Ishikawa (cell line): ENCODE data around the gene GRIK4.

Experiments
- CEBPB ChIP-seq: IDR thresholded peaks from 2 replicates; pipeline ENCODE4 v1.6.1; 2012
- CREB1 ChIP-seq: IDR thresholded peaks from 2 replicates; pipeline ENCODE4 v1.6.1; 2012; ENCODE audit warnings: low read depth
- EGR1 ChIP-seq: IDR thresholded peaks from 2 replicates; pipeline ENCODE4 v1.6.1; 2012
- EP300 ChIP-seq: IDR thresholded peaks from 2 replicates; pipeline ENCODE4 v1.6.1; 2012; ENCODE audit warnings: borderline replicate concordance
- FOXM1 ChIP-seq: IDR thresholded peaks from 2 replicates; pipeline ENCODE4 v1.6.1; 2012; ENCODE audit warnings: low read depth, borderline replicate concordance
- MAX ChIP-seq: IDR thresholded peaks from 2 replicates; pipeline ENCODE4 v1.6.1; 2012
- NFIC ChIP-seq: IDR thresholded peaks from 2 replicates; pipeline ENCODE4 v1.6.1; 2012
- RAD21 ChIP-seq: IDR thresholded peaks from 2 replicates; pipeline ENCODE4 v1.6.1; 2012; ENCODE audit warnings: low read depth
- REST ChIP-seq: IDR thresholded peaks from 2 replicates; pipeline ENCODE4 v1.6.1; 2012; ENCODE audit warnings: low read depth, mild to moderate bottlenecking
- TAF1 ChIP-seq: IDR thresholded peaks from 2 replicates; pipeline ENCODE4 v1.6.1; 2012; ENCODE audit warnings: low read depth, mild to moderate bottlenecking
- TCF12 ChIP-seq: IDR thresholded peaks from 2 replicates; pipeline ENCODE4 v1.6.1; 2012; ENCODE audit warnings: low read depth
- TEAD4 ChIP-seq: IDR thresholded peaks from 2 replicates; pipeline ENCODE4 v1.6.1; 2012
- USF1 ChIP-seq: IDR thresholded peaks from 2 replicates; pipeline ENCODE4 v1.6.1; 2012
- YY1 ChIP-seq: IDR thresholded peaks from 2 replicates; pipeline ENCODE4 v1.6.1; 2012; ENCODE audit warnings: low read depth
- ZBTB7A ChIP-seq: IDR thresholded peaks from 2 replicates; pipeline ENCODE4 v1.6.1; 2012; ENCODE audit warnings: low read depth

GRIK4 gene

GRCh38 chr11:120811199-120811598 is 299.7 kb downstream of the GRIK4 start:
- no peak for TF ChIP-seq USF1
- no peak for TF ChIP-seq TEAD4
- no peak for TF ChIP-seq RAD21
- no peak for TF ChIP-seq TAF1
- TF ChIP-seq YY1: no peak

GRCh38 chr11:120811731-120812130 is 300.2 kb downstream of the GRIK4 start:
- no peak for TF ChIP-seq CEBPB
- no peak for TF ChIP-seq CREB1
- no peak for TF ChIP-seq NFIC
- no peak for TF ChIP-seq FOXM1
- TF ChIP-seq RAD21: no peak
- no peak for TF ChIP-seq TAF1
- TF ChIP-seq ZBTB7A: no peak

- TF ChIP-seq CREB1: no peak
- TF ChIP-seq EGR1: no peak
Measured at GRCh38 chr11:120814531-120815318, 303.2 kb downstream of the GRIK4 start.

GRCh38 chr11:120815319-120816100 is 304.0 kb downstream of the GRIK4 start:
- no peak for TF ChIP-seq YY1
- no peak for TF ChIP-seq TCF12
- TF ChIP-seq RAD21: no peak
- no peak for TF ChIP-seq USF1
- no peak for TF ChIP-seq MAX
- TF ChIP-seq CREB1: no peak
- TF ChIP-seq REST: no peak
- no peak for TF ChIP-seq EP300
- no peak for TF ChIP-seq CEBPB
- no peak for TF ChIP-seq ZBTB7A
- no peak for TF ChIP-seq EGR1
- no peak for TF ChIP-seq NFIC
- TF ChIP-seq TEAD4: no peak
- TF ChIP-seq TAF1: no peak
- no peak for TF ChIP-seq FOXM1

GRCh38 chr11:120816176-120816575 is 304.6 kb downstream of the GRIK4 start:
- TF ChIP-seq YY1 (no peak), NFIC (no peak), TAF1 (no peak), CEBPB (no peak), RAD21 (no peak), MAX (no peak), EGR1 (no peak), REST (no peak), ZBTB7A (no peak), TCF12 (no peak), TEAD4 (no peak), USF1 (no peak), CREB1 (no peak), EP300 (no peak), FOXM1 (no peak)

GRCh38 chr11:120816711-120817110 is 305.2 kb downstream of the GRIK4 start:
- TF ChIP-seq REST: no peak
- TF ChIP-seq YY1: no peak
- no peak for TF ChIP-seq RAD21
- TF ChIP-seq TEAD4: no peak
- TF ChIP-seq USF1: no peak
- TF ChIP-seq CEBPB: no peak
- no peak for TF ChIP-seq NFIC
- no peak for TF ChIP-seq TAF1
- TF ChIP-seq EP300: no peak
- TF ChIP-seq CREB1: no peak
- TF ChIP-seq MAX: no peak
- TF ChIP-seq TCF12: no peak
- TF ChIP-seq ZBTB7A: no peak
- TF ChIP-seq FOXM1: no peak
- no peak for TF ChIP-seq EGR1
